ENCODE results near the gene PTX4. TPM values are rescaled to one million over a fixed set of nuclear protein-coding genes. Genes with fewer than 3 reads are reported as not detected.

Gene PTX4, protein sequence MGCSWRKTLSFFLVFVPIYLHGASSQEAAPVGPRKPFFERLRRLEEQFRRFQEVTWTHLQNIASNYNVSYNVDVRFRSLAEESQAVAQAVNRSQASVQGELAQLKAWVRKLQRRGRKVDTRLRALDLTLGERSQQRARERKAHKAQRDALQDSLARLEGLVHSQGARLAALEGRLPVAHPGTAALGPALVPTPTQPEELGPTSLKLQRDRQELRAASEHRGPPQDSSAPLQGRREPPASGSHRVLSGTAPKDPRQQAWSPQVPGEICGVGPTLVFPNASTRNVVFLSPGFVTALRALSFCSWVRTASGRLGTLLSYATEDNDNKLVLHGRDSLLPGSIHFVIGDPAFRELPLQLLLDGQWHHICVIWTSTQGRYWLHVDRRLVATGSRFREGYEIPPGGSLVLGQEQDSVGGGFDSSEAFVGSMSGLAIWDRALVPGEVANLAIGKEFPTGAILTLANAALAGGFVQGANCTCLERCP
- 0.35 TPM for total RNA-seq
- long read RNA-seq, result 0 reads

DNA sequence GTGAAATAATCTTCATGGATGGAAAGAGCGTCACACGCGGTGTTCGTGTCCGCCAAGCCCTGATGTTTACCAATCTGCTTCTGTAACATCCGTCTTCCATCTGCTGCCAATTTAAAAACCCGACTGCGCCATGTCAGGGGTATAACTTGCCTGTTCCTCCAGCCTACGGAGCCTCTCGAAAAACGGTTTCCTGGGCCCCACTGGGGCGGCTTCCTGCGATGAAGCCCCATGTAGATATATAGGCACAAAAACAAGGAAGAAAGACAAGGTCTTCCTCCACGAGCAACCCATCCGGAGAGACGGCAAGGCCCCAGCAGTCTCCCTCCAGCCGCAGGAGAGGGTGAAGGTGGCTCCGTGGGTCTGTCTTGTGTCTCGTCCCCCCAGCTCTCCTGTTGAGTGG, at the start of gene PTX4:
Gene PTX4, minus strand, starts transcription at position 326 of the 400 bp plus-strand sequence. Its CDS starts 35 bp downstream, at position 291.
- no peak for DNase-seq (ENCODE audit: low spot score)

- DNase-seq (ENCODE audit: low spot score), result no peak
These were observed 49.1 kb upstream of the PTX4 start for GRCh38 chr16:1537763-1538289.

GRCh38 chr16:1537138-1537577, 48.4 kb upstream of the PTX4 start:
- DNase-seq (ENCODE audit: low spot score), result no peak

DNA sequence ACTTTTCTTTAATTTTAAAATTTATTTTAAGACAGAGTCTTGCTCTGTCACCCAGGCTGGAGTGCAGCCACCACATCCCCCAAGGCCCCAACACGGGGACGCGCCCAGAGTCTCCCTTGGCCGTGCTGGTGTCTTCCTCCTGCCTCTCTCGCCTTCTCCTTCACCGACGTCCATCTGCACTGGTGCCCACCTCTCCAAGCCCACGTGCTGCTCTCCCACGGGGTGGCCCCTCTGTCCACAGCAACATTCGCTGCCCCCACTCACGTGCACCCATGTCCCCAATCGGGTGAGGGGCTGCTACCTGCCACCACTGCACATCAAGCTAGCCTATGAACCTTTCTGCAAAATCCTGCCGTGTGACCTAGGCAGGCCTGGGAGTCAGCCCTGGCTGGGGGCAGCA, 47.9 kb upstream of the PTX4 start:
- DNase-seq (ENCODE audit: low spot score), result no peak

- DNase-seq (ENCODE audit: low spot score), result no peak
These were observed 46.9 kb upstream of the PTX4 start for GRCh38 chr16:1535391-1536291.

DNA sequence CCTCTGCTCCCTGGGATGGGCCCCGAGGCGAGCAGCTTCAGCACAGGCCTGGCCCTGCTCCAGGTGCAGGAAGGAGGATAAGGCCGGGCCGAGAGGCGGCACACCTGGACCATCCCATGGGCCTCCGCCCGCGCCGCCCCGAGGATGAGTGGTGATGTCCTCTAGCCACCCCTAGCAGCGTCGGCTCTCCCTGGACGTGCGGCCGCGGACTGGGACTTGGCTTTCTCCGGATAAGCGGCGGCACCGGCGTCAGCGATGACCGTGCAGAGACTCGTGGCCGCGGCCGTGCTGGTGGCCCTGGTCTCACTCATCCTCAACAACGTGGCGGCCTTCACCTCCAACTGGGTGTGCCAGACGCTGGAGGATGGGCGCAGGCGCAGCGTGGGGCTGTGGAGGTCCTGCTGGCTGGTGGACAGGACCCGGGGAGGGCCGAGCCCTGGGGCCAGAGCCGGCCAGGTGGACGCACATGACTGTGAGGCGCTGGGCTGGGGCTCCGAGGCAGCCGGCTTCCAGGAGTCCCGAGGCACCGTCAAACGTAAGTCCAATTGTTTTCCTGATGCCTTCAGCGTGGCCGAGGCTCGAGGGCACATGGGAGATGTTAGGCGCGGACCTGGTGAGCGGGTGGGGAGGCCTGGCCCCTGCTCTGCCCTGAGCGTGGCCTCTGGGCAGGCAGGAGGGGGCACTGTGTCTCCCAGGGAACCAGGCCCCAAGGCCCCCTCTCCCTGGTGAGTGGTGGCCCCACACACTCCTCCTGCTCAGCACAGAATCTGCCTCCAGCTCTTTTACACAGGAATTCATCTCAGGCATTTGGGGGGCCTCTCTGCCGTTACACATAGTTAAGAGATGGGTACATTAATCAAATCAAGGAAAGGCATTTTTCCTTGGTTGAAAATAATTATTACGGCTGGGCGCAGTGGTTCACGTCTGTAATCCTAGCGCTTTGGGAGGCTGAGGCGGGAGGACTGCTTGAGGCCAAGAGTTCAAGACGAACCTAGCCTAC, 45.6 kb upstream of the PTX4 start:
- no peak for DNase-seq (ENCODE audit: low spot score)

DNA sequence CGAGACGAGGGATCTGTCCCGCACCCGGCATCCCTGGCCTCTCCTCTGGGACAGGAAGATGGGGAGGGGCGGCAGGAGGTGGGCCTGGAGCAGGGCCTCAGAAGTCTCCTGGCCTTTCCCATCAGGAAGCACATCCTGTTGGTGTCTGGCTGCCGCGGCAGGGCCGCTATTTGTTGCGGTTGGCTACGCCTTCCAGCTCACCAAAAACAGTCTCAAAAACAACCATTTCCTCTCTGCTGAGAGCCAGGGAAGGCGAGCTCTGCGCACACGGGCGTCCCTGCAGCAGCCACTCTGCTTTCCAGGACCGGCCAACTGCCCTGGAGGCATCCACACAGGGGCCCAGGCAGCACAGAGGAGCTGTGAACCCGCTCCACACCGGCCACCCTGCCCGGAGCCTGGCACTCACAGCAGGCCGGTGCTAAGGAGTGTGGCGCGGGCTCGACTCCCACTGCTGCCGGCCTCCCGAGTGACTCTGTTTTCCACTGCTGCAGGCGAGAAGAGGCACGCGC, 44.8 kb upstream of the PTX4 start, which contains the start of gene TMEM204:
Gene TMEM204, plus strand, starts transcription at position 224 of the 509 bp plus-strand sequence. CDS start 610 bp downstream, outside the sequence.
- DNase-seq (ENCODE audit: low spot score), result no peak

DNA sequence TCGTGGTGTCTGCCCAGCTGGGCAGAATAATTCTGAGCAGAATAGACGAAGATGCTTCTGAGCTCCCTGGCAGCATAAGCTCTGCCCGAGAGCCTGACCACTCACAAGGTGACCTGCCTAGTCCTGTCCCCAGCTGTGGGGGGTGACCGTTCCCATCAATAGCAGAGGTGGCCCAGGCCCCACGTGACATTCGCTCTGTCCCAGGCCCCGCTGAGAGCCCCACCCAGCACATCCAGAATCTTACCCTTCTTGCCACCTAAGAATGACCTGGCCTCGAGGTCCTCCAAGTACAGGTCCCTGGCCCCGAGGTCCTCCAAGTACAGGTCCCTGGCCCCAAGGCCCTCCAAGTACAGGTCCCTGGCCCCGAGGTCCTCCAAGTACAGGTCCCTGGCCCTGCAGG, 44.0 kb upstream of the PTX4 start:
- no peak for DNase-seq (ENCODE audit: low spot score)

- no peak for DNase-seq (ENCODE audit: low spot score)
These were observed 43.5 kb upstream of the PTX4 start for GRCh38 chr16:1532081-1532760.

GRCh38 chr16:1531638-1531910, 42.8 kb upstream of the PTX4 start:
- no peak for DNase-seq (ENCODE audit: low spot score)

- DNase-seq (ENCODE audit: low spot score), result no peak
These were observed 42.3 kb upstream of the PTX4 start for GRCh38 chr16:1530883-1531637.

- DNase-seq (ENCODE audit: low spot score), result no peak
These were observed 41.7 kb upstream of the PTX4 start for GRCh38 chr16:1530349-1530882.

GRCh38 chr16:1528921-1529537, 40.3 kb upstream of the PTX4 start:
- no peak for DNase-seq (ENCODE audit: low spot score)

DNA sequence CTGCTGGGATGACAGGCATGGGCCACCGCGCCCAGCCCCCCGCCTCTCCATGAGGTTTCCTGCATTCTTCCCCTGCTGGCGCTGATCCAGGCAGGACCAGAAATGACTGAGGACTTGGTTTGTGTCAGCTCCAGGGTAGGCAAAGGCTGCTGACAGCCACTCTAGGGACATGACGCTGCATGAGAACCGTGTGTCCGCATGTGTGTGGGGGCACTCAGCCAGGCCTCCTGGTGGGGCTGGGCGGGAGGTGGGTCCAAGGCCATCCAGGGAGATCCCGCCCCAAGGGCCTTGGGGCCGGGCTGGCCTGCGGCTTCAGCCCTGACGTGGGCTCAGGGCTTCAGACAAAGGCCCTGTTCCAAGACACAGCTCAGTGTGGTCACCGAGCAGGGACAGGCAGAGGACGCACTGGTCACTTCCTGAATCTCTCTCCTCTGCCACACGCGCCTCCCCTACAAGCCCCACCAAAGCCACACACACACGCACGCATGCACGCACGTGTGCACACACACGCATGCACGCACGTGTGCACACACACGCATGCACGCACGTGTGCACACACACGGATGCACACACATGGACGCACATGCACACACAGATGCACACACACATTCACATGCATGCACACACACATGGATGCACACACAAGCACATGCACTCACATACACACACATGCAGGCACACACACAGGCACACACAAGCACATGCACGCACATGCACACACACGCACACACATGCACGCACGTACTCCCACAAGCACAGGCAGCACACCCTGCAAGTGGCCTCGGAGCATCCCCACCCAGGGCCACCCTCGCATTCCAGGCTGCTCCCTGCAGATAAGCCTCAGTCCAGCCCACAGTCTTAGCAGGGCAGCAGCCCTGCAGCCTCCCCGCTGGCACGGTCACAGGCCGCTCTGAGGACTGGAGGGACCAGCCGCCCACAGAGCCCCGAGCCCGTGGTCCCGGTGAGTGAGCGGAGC, 39.4 kb upstream of the PTX4 start:
- no peak for DNase-seq (ENCODE audit: low spot score)

GRCh38 chr16:1526608-1527555, 38.1 kb upstream of the PTX4 start:
- no peak for DNase-seq (ENCODE audit: low spot score)
